CD4-positive, alpha-beta T cell treated with Interleukin-6 at 100 ng/mL for 8 hours (primary cell): ENCODE results near the gene CBX4.
"Not testable (repeated sequence)": the region's sequence is repeated elsewhere in the genome, so short reads cannot be mapped to it uniquely, and the experiment has no call there.

ENCODE experiments used
- DNase-seq: peaks from one replicate; pipeline ENCODE4 v3.0.0-alpha.2; 2020; ENCODE audit warnings: mixed read lengths, low spot score

The CBX4 gene

DNA sequence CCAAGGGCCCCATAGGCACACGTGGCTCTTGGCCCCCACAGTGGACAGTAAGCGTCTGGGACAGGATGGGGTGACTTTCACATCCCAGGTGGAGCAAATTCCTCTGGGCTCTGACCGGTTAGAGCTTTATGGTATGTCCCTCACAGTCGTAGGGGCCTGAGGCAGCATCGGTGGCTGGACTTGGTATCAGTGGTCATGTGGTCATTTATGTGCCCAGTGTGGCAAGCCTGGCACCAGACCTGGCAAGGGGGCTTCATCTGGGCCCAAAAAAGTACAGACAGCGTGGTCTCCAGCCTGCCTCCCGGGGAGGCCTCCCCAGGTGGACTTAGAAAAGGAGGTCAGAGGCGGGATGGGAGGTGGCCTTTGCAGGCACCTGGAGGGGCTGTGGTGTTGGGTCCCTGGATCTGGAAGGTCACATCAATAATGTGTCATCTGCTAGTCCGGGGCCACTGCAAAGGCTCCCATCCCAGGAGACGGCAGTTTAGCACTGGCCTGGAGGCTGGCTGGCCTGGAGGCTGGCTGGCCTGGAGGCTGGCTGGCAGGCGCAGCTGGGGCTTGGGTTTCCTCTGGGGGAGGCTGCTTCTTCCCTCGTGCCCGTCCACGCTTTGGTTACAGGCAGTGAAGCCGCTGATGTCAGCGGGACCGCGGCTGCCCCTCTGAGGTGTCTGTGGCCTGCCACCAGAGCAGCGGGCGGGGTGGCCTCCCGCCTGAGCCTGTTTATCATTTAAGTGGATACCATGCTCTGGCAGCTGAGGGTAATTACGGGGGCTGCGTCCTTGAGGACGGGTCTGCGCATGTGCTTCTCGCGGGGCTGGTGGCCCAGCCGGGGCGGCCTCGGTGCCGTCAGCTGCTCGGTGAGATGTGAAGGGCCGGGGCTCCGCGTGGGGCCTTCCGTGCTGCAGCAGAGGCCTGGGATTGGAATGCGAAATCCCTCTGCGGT, 20.7 kb upstream of the CBX4 start:
- DNase-seq: no peak

DNA sequence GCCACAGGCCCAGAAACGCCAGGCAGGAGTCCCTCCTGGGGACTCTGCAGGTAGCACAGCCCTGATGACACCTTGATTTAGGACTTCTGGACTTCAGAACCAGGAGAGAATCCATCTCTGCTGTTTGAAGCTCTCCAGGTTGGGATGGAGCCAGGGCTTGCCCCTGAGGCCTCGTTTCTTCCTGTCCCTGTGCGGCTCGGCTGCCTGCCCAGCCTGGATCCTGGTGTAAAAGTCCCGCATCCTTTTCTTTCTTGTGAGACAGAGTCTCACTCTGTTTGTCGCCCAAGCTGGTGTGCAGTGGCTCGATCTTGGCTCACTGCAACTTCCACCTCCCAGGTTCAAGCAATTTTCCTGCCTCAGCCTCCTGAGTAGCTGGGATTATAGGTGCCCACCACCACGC, 17.9 kb upstream of the CBX4 start:
- no peak for DNase-seq

DNA sequence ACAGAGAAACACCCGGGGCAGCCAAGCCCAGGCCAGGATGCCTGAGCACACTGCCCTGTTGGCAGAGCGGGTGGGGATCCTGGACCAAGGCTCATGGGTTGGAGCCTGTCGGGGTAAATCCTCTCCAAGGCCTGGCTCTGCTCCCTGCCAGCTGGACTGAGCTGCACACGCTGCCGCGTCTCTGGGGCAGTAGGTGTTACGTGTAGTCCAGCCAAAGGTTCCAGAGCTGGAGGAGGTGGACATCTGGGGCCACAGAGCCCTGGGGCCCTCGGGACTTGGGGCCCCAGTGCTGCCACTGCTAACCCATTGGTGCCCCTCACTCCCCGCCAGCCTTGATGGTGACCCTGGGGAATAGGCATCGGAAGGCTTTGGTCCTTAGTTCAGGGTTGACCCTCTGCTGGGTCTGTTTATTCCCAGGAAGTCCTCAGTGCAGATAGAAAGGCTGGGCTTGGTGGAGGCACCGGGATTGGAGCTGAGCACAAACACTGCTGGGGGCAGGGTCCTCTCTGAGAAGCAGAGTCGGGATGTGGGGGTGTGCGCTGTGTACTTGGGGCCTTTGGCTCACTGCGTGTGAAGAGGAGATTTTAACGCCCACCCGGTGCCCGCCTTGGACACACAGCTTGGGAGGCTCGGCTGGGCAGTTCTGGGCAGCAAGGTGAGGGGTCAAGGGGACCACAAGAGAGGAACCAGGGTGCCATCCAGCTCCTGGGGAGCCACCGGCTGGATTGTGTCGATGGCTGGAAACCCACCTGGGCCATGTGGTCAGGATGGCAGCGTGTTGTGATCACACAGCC, 16.3 kb upstream of the CBX4 start:
- no peak for DNase-seq

DNA sequence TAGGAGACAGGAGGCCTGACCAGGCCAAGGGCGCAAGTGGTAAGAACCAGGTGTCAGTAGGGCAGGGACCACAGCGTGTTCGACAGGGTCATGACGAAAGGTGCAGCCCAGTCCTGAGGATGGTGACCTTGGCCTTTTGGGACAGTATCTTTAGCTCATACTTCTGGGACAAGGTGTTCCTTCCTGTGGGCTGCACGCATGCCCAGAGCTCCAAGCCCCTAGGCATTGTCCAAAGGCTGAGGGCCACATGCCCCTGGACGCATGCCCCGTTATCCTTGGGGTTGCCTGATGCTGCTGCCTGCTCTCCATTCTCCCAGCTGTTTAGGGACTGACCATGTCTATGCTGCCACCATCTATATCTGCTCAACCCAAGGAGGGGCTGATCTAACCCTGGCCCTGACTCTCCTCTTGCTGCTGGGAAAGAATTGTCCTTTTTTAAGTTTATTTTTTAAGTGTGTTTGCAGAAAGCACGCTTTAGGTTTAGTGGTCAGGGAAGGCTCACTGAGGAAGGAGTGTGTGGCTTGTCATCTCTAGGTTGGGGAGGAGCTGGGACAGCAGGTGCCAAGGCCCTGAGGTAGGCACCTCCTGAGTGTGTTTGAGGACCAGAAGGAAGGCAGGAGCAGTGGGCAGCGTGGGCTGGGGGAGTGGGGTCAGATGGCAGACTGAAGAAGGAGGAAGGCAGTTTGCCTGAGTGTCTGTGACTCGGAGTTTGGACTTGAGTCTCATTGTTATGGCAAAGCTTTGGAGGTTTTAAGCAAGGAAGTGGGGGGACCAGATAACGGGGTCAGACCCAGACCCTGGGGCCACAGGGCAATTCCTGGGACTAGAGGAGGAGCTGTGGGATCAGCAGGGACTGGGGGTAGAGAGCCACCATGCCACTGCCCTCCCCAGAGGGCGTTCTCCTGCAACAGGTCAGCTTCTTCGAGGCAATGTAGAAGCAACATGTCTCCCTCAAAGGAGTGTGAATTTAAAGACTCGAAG, 15.1 kb upstream of the CBX4 start:
- no peak for DNase-seq

DNA sequence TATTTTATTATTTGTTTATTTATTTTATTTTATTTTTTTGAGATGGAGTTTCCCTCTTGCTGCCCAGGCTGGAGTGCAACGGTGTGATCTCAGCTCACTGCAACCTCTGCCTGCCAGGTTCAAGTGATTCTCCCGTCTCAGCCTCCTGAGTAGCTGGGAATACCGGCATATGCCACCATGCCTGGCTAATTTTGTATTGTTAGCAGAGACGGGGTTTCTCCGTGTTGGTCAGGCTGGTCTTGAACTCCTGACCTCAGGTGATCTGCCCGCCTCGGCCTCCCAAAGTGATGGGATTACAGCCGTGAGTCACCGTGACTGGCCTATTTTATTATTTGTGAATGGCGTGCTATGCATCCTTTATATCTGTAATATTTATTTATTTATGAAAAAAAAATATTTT, 13.9 kb upstream of the CBX4 start:
- DNase-seq: not testable (repeated sequence)

DNA sequence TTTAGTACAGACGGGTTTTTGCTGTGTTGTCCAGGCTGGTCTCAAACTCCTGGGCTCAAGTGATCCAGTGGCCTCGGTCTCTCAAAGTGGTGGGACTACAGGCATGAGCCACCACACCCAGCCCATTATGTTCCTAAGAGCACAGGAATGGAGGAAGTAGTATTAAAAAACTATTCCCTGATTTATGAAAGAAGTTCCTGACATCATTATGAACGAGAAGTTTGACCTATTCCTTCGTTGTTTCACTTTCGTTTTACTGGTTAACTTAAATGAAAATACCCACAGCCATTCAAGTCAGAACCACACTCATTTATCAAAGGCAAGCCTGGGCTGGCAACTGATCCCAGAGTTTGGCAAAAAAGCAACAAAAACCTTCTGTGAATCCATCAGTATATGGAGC, 13.5 kb upstream of the CBX4 start:
- no peak for DNase-seq

DNA sequence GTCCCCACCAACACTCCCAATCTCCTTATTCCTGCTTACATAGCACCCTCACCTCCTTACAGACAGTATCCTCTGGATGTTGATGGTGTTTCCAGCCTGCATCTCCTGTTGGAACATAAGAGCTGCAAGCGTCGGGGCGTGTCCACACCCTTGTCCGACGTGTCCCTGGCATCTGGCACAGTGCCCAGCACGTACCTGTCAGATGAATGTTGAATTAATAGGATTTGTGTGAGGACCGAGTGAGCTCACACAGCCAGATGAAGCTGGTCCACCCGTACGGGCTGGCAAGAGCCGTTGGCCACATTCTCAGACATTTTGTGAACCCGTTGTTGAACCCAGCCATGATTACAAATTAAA, 12.2 kb upstream of the CBX4 start:
- no peak for DNase-seq

DNA sequence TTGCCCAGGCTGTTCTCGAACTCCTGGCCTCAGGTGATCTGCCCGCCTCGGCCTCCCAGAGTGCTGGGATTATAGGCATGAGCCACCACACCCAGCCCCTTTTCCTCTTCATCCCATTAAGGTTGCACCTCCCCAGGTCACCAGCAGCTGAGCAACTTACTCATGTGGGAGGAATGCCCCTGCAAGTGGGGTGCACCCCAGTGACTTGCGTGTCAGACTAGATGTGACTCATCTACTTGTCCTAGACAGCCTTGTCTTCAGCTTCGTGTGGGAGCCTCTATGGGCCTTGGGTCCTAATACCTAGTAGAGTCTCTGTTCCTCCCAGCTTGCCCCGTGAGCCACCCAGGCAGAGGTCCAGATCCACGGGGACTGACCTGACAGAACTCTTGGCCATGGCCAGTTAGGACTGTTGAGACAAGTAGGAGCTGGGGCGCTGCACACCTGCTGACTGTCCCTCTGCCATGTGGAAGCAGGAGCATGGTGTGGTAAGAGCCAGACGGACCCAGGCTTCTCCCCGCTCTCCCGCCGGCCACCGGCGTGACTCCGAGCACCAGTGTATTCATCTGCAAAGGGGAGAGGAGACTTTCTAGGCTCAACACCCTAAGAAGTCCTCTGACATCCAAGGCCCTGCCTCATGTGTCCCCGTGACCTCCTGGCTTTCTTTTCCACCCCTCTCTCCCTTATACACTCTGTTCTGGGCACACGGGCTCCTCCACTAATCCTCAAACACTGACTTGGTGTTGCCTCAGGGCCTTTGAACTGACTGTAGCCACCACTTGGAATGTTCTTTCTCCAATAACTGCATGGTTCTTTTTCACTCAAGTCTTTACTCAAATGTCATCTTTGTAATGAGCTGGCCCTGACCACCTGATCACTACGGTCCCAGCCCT, 11.6 kb upstream of the CBX4 start:
- no peak for DNase-seq

DNA sequence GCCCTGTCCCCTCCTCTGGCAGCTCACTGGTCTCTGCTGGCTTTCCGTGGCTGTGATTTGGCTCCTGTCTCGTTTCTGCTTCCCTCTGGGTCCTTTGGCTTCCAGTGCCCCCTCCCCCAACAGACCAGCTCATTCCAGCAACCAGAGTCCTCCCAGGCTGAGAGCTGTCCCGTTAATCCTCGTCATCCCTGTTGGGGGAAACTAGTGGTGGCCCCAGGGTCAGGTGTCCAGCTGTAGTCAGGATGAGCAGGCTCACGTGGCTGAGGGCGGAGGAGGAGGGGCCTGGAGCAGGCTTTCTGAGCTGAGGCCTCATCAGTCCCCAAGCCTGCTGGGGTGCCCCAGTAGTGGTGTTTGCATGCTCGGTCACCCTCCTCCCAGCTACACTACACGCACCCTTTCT, 10.7 kb upstream of the CBX4 start:
- no peak for DNase-seq

DNA sequence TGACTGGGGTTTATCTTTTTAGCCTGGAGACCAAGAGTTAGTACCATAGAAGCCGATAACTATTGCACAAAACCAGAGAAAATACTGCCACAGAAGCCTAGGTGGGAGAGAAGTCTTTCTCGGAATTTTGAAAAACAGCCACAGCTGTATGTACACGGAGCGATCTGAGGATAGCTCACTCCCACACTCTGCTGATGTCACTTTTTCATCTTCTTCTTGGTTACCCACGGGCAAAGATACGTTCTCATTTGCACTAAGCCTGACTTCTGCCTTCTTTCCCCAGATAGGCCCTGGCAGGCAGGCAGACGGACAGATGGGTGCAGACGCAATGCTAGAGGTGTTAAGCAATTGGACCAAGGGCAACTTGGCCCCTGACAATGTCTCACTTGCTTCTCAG, 9.1 kb upstream of the CBX4 start:
- no peak for DNase-seq

DNA sequence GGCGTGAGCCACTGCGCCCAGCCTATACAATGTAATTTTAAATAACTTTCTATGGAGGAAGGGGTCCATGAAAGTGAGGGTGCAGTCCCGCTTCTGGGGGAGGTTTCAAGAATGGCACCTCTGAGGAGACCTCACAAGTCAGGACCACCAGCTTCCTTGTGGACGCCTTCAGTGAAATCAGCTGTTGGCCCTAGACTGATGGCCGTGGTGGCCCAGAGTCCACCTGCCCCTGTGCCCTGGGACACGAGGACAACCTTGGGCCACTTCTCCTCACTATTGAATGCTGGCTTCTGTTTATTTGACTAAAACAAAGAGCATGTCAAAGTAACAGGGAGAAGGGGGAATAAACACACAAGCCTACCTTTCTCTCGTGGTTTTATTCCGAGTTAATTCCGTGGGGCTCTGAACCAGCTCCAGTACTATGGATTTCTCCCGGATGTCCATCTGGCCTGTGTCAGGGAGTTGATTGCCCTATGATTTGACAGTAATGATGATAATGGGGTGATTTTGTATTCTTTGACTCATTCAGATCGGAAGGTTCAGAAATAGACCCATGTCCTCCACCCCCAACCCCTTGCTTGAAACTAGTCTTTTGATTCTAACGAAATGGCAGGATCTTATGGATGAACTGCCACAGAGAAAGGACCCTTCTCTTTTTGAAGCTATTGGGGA, 8.6 kb upstream of the CBX4 start:
- DNase-seq: no peak

DNA sequence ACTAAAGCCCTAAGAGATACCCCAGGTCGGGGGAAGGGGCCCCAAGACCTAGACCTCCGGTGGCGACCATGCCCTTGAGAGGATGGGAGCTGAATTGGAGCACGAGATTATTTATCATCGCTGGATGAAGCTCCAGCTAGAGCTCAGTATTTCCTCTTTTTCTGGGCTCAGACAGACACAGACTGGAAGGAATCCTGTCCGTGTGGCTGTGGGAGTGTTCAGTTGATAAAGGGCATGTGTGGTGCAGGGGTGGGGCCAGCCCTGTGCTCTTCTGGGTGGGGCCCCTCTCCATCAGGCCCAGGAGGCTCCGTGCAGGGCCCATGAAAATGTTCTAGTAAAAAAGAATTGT, 6.3 kb upstream of the CBX4 start:
- no peak for DNase-seq

DNA sequence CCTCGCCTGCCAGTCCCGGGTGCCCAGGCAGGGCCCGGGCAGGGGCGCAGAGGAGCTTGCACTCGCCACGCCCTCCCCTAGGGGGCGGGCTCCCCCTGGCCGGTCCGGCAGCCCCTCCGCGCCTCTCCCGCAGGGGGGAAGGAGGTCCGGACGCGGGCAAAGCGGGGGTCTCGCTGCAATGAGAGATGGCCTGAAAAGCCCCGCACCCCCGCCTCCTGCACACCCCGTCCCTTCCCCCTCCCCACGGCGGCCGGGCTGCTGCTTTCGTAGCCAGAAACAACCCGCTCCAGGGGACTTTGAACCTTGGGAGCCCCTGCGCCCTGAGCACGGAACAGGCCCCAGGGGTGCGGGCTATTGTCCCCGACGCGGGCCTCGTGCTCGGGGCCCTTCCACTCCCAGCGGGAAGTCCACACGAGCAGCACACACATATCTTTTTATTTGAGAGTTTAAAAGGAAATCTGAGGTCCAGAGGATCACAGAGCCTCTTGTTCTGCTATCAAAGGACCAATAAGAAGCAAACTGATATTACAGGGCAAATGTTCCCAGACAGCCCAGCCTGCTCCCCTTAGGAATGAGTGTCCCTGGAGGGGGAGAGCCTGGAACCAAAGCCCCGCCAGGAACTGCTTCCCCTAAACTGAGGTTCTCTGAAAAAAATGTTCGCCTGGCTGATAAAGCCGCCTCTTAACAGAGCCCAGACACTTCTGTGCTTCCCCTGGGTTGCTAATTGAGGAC, 5.8 kb upstream of the CBX4 start:
- DNase-seq: peak; percentile 28

DNA sequence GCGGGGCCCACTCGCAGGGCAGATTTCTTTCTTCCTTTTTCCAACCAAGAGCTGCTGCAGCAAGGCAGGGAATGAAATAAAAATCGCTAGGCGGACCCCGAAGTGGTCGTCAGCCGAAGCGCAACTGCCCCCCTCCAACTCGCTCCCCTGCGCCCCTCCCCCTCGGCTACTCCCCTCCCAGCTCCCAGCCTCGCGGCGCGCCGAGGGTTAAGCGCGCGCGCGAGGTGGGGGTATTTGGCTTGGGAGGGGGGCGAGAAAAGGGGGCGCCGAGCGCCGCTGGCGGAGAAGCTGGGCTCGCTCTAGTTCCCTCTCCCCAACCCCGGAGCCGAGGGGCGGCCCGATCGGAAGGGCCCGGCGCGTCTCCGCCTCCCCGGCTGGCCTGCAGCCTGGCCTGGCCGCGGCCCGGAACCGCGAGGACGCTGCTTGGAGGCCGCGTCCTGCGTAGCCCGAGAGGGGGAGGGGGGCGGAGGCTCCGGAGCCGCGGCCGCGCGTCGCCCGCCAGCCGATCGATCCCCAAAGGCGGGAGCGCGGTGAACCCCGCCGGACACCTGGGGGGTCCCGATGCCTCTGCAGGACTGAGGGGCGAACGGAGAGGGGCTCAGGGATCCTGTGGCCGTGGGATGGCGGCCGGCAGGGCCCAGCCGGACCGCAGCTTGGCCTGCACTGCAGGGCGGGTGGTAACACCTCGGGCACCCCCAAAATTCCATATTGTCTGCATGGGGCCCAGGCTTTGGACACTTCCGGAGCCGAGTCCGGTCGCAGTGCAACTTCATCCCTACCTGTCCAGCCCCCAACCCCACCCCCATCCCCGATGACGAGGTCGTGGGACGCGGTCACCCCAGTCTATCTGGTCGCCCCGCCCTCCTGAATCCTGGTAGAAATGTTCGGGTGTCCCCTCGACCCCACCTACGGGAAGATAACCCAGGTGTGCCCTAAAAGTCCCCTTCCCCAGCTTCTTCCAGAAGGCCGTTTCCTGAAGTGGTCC, 4.9 kb upstream of the CBX4 start:
- DNase-seq: no peak

DNA sequence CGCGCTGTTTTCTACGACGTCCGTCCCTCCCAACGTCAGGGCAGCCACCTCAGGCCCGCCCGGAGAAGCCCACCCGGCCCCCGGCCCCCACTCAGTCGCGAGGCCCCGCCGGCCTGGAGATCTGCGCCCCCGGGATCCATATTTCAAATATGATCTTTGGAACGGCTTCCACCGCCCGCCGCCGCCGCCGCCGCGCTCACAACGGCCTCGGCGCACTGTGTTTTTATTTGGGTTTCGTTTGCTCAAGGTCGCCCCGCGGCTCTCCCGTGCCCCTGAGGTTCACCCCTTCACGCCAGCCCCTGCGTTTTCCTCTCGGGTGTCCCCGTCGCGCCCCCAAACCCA, 4.2 kb upstream of the CBX4 start:
- no peak for DNase-seq

DNA sequence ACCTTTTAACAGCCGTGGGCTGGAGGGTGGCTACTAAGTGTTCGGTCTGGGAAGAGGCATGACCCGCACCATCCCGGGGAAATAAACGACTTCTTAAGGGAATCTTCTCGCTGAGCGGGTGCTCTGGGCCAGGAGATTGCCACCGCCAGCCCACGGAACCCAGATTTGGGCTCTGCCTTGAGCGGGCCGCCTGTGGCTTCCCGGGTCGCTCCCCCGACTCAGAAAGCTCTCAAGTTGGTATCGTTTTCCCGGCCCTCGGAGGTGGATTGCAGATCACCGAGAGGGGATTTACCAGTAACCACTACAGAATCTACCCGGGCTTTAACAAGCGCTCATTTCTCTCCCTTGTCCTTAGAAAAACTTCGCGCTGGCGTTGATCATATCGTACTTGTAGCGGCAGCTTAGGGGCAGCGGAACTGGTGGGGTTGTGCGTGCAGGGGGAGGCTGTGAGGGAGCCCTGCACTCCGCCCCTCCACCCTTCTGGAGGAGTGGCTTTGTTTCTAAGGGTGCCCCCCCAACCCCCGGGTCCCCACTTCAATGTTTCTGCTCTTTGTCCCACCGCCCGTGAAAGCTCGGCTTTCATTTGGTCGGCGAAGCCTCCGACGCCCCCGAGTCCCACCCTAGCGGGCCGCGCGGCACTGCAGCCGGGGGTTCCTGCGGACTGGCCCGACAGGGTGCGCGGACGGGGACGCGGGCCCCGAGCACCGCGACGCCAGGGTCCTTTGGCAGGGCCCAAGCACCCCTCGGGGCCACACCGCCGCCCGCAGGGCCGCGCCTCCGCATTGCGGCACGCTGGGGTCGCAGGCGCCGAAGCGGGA, 3.6 kb upstream of the CBX4 start:
- DNase-seq: no peak

DNA sequence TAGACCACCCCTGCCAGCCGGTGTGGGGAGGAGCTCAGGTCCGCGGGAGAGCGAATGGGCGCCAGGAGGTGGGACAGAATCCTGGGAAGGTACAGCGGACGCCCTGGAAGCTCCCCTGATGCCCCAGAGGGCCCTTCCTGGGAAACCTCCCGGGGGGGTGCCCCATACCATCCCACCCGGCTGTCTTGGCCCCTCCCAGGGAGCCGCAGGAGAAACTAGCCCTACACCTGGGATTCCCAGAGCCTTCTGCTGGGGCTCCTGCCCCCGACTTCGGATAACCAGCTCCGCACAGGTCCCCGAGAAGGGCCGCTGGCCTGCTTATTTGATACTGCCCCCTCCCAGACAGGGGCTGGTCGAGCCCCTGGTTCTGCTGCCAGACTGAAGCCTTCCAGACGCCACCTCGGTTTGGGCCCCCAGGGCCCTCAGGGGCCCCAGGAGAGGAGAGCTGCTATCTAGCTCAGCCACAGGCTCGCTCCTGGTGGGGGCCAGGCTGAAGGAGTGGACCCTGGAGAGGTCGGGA, 3.0 kb upstream of the CBX4 start:
- DNase-seq: no peak
